Stimulated activated CD4-positive, alpha-beta T cell treated with anti-CD3 and anti-CD28 coated beads, Interleukin-12 subunit alpha, Interleukin-12 subunit beta, amount 100 ng/mL, for 48 hours (primary cell): ENCODE results near the gene SRPK3.

ENCODE experiments used
- DNase-seq, 3 donors: peaks; one replicate each; pipeline ENCODE4 v3.0.0-alpha.2; 2020; ENCODE audit warnings: low read depth in 2 of 3, low spot score in 1 of 3

SRPK3 gene

DNA sequence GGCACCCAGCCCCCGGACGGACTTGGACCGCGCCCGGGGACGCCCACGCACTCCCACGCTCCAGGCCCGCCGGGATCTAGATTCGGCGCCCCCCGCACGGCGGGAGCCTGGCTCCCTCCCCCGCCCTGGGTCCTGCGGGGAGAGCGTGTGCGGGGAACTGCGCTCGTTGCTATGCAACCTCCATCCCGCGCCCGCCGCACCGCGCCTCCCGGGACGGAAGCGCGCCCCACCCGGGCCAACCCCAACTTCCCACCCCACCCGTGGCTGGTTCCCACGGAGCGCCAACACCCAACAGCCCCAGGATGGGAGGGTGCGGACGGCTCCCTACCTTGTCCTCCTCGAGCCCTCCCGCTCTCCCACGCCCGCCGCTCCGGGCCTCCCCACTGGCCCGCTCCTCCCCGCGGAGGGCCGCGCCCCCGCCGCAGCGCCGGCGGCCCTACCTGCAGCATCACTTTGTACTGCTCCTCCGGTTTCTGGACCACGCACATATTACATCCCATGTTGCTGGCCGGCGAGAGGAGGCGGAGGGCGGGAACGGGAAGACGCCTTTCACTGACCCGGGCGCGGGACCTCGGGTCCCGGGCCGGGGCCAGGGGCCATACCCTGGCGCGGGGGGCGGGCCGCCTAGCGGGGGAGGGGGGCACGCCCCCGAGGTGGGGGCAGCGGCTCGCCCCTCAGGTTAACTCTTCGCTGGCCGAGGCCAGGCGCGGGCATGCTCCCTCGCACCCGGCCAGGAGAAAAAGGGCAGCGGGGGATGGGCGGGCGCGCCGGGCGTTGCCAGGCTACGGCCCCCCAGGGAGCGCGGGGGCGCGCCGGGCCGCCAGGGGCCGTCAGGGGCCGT lies 49.2 kb downstream of the SRPK3 start, which contains the start of gene PDZD4:
TSS of gene PDZD4 (minus strand) at position 746 of the 841 bp plus-strand sequence. CDS start at position 500, 246 bp downstream.
- DNase-seq: no peak

DNA sequence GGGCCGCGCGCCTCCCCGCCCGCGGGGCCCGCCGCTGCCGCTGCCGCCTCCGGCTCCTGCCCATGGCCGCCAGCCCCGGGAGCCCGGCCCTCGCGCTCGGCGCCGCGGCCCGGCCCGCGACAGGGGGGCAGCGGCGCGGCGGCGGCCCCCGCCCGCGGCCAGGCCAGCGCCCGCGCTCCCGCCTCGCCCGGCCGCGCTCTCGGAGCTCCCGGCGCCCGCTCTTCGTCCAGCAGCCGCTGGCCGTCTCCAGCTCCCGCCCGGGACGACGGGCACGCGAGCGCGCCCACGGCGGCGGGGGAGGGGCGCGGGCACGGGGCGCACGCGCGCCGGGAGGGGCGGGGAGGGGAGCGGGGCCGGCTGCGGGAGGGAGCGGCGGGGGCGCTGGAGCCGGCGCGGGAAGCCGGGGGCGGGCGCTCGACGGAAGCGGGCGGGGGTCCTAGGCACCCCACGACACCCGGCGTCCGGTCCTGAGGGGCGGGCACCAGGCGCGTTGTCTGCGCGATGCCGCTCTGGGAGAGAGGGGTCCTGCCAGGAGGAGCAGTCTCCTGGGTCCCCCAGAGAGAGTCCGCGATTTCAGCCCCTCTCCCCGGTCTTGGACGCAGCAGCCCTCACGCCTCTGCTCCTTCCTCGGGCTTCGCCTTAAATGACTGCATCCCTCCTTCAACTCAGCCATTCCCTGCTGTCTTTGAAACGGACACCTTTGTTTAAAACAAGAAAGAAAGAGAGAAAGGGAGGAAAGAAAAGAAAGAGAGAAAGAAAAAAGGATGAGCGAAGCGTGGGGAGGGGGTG lies 50.0 kb downstream of the SRPK3 start:
- no peak for DNase-seq

DNA sequence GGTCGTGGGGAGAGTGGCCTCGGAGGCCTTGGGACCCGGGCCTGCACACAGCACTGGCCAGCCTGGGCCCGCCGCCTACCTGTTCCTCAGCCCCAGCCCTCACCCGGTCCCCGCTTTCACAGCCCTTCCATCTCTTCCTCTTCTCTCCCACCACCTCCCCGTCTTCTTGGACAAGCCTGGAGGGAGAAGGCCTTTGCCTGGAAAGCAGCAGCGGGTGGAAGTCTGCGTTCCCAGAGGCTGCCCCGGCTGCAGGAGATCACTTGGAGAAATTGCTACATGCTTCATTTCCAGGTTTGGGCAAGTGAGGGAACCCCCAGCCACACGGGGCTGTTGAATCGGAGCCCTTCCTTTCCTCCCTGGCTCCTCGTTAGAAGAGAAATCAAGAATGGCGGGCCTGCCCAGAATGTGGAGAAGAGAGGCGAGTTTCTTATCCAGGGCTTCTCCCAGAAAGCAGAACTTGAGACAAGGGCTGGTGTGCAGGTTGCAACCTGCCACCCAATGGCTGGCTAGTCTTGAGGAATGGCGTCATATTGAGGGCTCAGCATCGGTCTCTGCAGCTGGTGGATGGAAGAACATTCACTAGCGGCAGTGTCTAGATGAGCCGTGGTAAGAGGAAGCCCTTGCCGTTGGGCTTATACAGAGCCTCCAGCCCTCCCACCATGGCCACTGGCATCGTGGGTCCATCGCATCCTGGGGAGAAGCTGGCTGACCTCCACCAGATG lies 50.7 kb downstream of the SRPK3 start:
- DNase-seq: no peak

DNA sequence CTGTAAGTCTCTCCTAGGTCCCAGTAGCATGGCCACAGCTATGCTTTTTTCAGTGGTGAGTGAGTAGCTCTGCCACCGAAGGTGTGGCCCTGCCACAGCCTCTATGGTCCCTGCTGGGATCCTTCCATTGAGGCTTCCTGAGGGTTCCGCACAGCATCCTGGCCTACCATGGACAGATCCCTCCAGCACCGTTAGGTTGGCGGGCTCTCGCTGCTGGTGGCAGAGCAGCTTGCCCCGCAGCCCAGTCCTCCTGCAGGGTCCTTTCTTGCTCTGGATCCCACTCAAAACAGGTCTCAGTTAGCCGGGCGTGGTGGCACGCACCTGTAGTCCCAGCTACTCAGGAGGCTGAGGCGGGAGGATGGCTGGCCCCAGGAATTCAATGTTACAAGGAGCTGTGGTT lies 51.9 kb downstream of the SRPK3 start:
- DNase-seq: no peak
